GM20000 (cell line): Measurements from ENCODE around the gene PPP1R12B.
"Not testable (repeated sequence)": the region's sequence is repeated elsewhere in the genome, so short reads cannot be mapped to it uniquely, and the experiment has no call there.

Experiments used
- DNase-seq: peaks from one replicate; pipeline ENCODE4 v3.0.0; 2012; ENCODE audit warnings: low spot score
- TF ChIP-seq, protein P1 (sequence below): IDR thresholded peaks from 2 replicates; pipeline ENCODE4 v1.5.1; 2012; ENCODE audit warnings: mild to moderate bottlenecking, control low read depth; ENCODE audit errors: extremely low read depth, missing control alignments

Gene PPP1R12B

GRCh38 chr1:202362212-202362611 lies 13.7 kb downstream of the PPP1R12B start:
- TF ChIP-seq, protein P1, sequence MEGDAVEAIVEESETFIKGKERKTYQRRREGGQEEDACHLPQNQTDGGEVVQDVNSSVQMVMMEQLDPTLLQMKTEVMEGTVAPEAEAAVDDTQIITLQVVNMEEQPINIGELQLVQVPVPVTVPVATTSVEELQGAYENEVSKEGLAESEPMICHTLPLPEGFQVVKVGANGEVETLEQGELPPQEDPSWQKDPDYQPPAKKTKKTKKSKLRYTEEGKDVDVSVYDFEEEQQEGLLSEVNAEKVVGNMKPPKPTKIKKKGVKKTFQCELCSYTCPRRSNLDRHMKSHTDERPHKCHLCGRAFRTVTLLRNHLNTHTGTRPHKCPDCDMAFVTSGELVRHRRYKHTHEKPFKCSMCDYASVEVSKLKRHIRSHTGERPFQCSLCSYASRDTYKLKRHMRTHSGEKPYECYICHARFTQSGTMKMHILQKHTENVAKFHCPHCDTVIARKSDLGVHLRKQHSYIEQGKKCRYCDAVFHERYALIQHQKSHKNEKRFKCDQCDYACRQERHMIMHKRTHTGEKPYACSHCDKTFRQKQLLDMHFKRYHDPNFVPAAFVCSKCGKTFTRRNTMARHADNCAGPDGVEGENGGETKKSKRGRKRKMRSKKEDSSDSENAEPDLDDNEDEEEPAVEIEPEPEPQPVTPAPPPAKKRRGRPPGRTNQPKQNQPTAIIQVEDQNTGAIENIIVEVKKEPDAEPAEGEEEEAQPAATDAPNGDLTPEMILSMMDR = no peak
- DNase-seq = no peak

DNA sequence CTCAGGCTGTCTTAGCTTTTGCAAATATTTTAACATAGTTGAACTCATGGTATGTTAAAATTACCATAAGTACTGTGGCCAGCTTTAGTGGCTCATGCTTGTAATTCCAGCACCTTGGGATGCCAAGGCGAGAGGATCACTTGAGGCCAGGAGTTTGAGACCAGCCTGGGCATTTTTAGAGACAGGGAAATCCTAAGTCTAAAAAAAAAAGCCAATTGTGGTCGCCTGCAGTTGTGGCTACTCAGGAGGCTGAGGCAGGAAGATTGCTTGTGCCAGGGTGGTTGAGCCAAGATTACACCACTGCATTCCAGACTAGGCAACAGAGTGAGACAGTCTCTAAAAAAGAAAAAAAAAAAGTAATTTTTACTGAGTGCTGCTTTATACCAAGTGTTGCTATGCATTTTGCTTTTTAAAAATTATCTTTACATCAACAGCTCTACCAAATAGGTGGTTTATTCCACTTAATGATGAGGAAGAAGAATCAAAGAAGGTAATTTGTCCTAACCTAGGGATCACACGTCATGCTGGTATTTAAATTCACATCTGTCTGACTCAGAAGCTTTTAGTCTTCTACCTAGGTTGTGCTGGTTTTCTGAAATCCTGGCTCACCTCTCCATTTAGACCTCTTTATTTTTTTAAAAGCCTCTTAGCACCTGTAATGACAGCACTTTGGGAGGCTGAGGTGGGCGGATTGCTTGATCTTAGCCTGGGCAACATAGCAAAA lies 16.8 kb downstream of the PPP1R12B start:
- TF ChIP-seq, protein P1 = no peak
- no peak for DNase-seq

- DNase-seq = no peak
- TF ChIP-seq, protein P1 = no peak
Measured at GRCh38 chr1:202367271-202367670, 18.8 kb downstream of the PPP1R12B start.

DNA sequence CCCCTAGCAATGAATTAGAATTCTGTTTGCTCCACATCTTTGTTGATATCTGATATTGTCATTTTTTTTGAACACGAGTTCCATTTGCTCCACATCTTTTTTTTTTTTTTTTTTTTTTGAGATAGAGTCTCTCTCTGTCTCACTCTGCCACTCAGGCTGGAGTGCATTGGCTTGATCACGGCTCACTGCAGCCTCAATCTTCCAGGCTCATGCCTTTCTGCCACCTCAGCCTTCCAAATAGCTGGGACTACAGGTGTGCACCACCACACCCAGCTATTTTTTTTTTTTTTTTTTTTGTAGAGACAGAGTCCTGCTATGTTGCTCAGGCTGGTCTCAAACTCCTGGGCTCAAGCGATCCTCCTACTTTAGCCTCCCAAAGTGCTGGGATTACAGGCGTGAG lies 22.4 kb downstream of the PPP1R12B start:
- DNase-seq = not testable (repeated sequence)

- DNase-seq = no peak
Measured at GRCh38 chr1:202374099-202374498, 25.6 kb downstream of the PPP1R12B start.

GRCh38 chr1:202375175-202375574 lies 26.7 kb downstream of the PPP1R12B start:
- peak; percentile 25 for DNase-seq

More at GRCh38 chr1:202374099-202374498, 25.6 kb downstream of the PPP1R12B start:
- TF ChIP-seq, protein P1 = no peak

DNA sequence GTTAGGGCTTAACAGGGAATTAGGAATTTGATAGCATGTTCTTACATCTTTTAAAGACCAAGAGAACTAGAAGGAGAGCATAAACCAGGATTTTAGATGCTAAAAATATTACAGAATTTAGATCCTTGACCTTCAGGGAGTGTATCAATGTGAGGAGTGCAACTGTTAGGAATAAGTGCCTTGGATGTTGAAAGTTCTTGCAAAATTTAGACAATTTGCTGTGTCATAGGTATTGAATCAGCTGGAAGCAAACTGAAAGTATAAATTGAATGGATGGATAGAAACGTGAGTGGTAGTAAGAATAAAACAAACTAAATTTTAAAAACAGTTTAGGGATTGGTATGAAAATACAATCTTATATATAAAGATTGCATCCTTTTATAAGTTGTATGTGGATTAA lies 27.7 kb downstream of the PPP1R12B start:
- TF ChIP-seq, protein P1 = no peak
- DNase-seq = no peak

GRCh38 chr1:202379884-202380529 lies 31.5 kb downstream of the PPP1R12B start:
- not testable (repeated sequence) for DNase-seq

- DNase-seq = not testable (repeated sequence)
Measured at GRCh38 chr1:202380535-202380934, 32.0 kb downstream of the PPP1R12B start.

- not testable (repeated sequence) for DNase-seq
Measured at GRCh38 chr1:202381867-202382266, 33.4 kb downstream of the PPP1R12B start.

- not testable (repeated sequence) for DNase-seq
Measured at GRCh38 chr1:202395831-202396230, 47.3 kb downstream of the PPP1R12B start.
